H9 (cell line): ENCODE results near the gene MTFR2. TPM values are rescaled to one million over a fixed set of nuclear protein-coding genes. Genes with fewer than 3 reads are reported as not detected.

ENCODE experiments used
- DNase-seq: peaks from one replicate; pipeline ENCODE4 v3.0.0-alpha.2; 2017
- H2AFZ ChIP-seq: one replicate; pipeline ENCODE4 v1.6.1; 2013; ENCODE audit warnings: mild to moderate bottlenecking, low read length, control low read depth, moderate library complexity
- H2AK5ac ChIP-seq: 2 replicates; pipeline ENCODE4 v1.6.1; 2013; ENCODE audit warnings: low read length, control low read depth, mixed read lengths; ENCODE audit not compliant: insufficient read length
- H2BK120ac ChIP-seq: one replicate; pipeline ENCODE4 v1.6.1; 2013; ENCODE audit warnings: low read depth, mild to moderate bottlenecking, low read length, control low read depth, inconsistent platforms; ENCODE audit not compliant: poor library complexity, severe bottlenecking
- H2BK12ac ChIP-seq: 2 replicates; pipeline ENCODE4 v1.6.1; 2013; ENCODE audit warnings: low read length, control low read depth, mixed read lengths, low read depth; ENCODE audit not compliant: insufficient read length
- H2BK15ac ChIP-seq: 2 replicates; pipeline ENCODE4 v1.6.1; 2013; ENCODE audit warnings: low read depth, low read length, control low read depth
- H2BK20ac ChIP-seq: one replicate; pipeline ENCODE4 v1.6.1; 2013; ENCODE audit warnings: low read depth, mild to moderate bottlenecking, low read length, control low read depth, inconsistent platforms; ENCODE audit not compliant: poor library complexity, severe bottlenecking
- H2BK5ac ChIP-seq: 2 replicates; pipeline ENCODE4 v1.6.1; 2013; ENCODE audit warnings: low read length, control low read depth, mixed read lengths; ENCODE audit not compliant: insufficient read length
- H3K14ac ChIP-seq: 2 replicates; pipeline ENCODE4 v1.6.1; 2013; ENCODE audit warnings: low read length, control low read depth; ENCODE audit not compliant: insufficient read depth
- H3K18ac ChIP-seq: 2 replicates; pipeline ENCODE4 v1.6.1; 2013; ENCODE audit warnings: low read depth, mild to moderate bottlenecking, mixed read lengths, low read length, control low read depth; ENCODE audit not compliant: insufficient read length
- H3K23ac ChIP-seq: 2 replicates; pipeline ENCODE4 v1.6.1; 2013; ENCODE audit warnings: low read length, control low read depth, mixed read lengths, low read depth; ENCODE audit not compliant: insufficient read length
- H3K23me2 ChIP-seq: 2 replicates; pipeline ENCODE4 v1.6.1; 2013; ENCODE audit warnings: low read depth, mild to moderate bottlenecking, mixed read lengths, low read length, control low read depth; ENCODE audit not compliant: insufficient read length, poor library complexity, severe bottlenecking
- H3K27ac ChIP-seq: 2 replicates; pipeline ENCODE4 v1.5.1; 2013; ENCODE audit warnings: low read length, control low read depth, mixed read lengths, low read depth; ENCODE audit not compliant: insufficient read length
- H3K27me3 ChIP-seq: 2 replicates; pipeline ENCODE4 v1.6.1; 2013; ENCODE audit warnings: low read length, control low read depth, inconsistent platforms; ENCODE audit not compliant: insufficient read depth
- H3K4ac ChIP-seq: 2 replicates; pipeline ENCODE4 v1.6.1; 2013; ENCODE audit warnings: low read depth, mild to moderate bottlenecking, control low read depth, inconsistent platforms, low read length, moderate library complexity
- H3K4me1 ChIP-seq: 2 replicates; pipeline ENCODE4 v1.6.1; 2013; ENCODE audit warnings: low read length, control low read depth, inconsistent platforms; ENCODE audit not compliant: insufficient read depth
- H3K4me2 ChIP-seq: 2 replicates; pipeline ENCODE4 v1.6.1; 2013; ENCODE audit warnings: low read length, control low read depth, mixed read lengths; ENCODE audit not compliant: insufficient read length, insufficient read depth
- H3K56ac ChIP-seq: 2 replicates; pipeline ENCODE4 v1.6.1; 2013; ENCODE audit warnings: low read depth, mild to moderate bottlenecking, mixed read lengths, low read length, control low read depth; ENCODE audit not compliant: insufficient read length
- H3K79me1 ChIP-seq: 2 replicates; pipeline ENCODE4 v1.6.1; 2013; ENCODE audit warnings: low read depth, mild to moderate bottlenecking, moderate library complexity, low read length, control low read depth, inconsistent platforms; ENCODE audit not compliant: insufficient read depth, poor library complexity, severe bottlenecking
- H3K79me2 ChIP-seq: 2 replicates; pipeline ENCODE4 v1.6.1; 2013; ENCODE audit warnings: low read length, control low read depth, inconsistent platforms; ENCODE audit not compliant: insufficient read depth
- H3K9ac ChIP-seq: 2 replicates; pipeline ENCODE4 v1.6.1; 2013; ENCODE audit warnings: low read length, control low read depth, mixed read lengths; ENCODE audit not compliant: insufficient read length; ENCODE audit errors: extremely low read depth
- H3K9me3 ChIP-seq: one replicate; pipeline ENCODE4 v1.6.1; 2013; ENCODE audit warnings: low read depth, low read length, inconsistent platforms; ENCODE audit not compliant: control insufficient read depth
- H3T11ph ChIP-seq: one replicate; pipeline ENCODE4 v1.6.1; 2013; ENCODE audit warnings: mild to moderate bottlenecking, low read length, control low read depth, inconsistent platforms
- H4K20me1 ChIP-seq: one replicate; pipeline ENCODE4 v1.6.1; 2013; ENCODE audit not compliant: control insufficient read depth, insufficient read length, insufficient read depth
- H4K5ac ChIP-seq: 2 replicates; pipeline ENCODE4 v1.6.1; 2013; ENCODE audit warnings: low read depth, mild to moderate bottlenecking, mixed read lengths, low read length, control low read depth; ENCODE audit not compliant: insufficient read length
- H4K8ac ChIP-seq: replicated peaks from 2 replicates; pipeline ENCODE4 v1.6.1; 2013; ENCODE audit warnings: low read length, control low read depth, mixed read lengths, low read depth; ENCODE audit not compliant: insufficient read length
- H4K91ac ChIP-seq: 2 replicates; pipeline ENCODE4 v1.6.1; 2013; ENCODE audit warnings: low read depth, mild to moderate bottlenecking, moderate library complexity, mixed read lengths, low read length, control low read depth; ENCODE audit not compliant: insufficient read length
- H3K27ac Mint-ChIP-seq, 3 experiments: 2 replicates in 2 of 3; 3 replicates in 1 of 3; pipeline ENCODE4 v1.8.0; 2020 to 2021; ENCODE audit warnings: mixed read lengths in 3 of 3, mild to moderate bottlenecking in 1 of 3, moderate library complexity in 1 of 3
- H3K27me3 Mint-ChIP-seq: 2 replicates; pipeline ENCODE4 v1.8.0; 2021; ENCODE audit warnings: low read depth, mild to moderate bottlenecking, moderate library complexity, mixed read lengths
- H3K36me3 Mint-ChIP-seq, 3 experiments: 2 replicates in 2 of 3; 3 replicates in 1 of 3; pipeline ENCODE4 v1.8.0; 2020 to 2021; ENCODE audit warnings: low read depth in 3 of 3, mixed read lengths in 3 of 3; ENCODE audit not compliant: insufficient read depth in 1 of 3
- H3K4me1 Mint-ChIP-seq, 2 experiments: 2 replicates each; pipeline ENCODE4 v1.8.0; 2020; ENCODE audit warnings: mixed read lengths in 2 of 2
- H3K4me3 Mint-ChIP-seq, 2 experiments: 2 replicates in 1 of 2; 3 replicates in 1 of 2; pipeline ENCODE4 v1.8.0; 2020 to 2021; ENCODE audit warnings: mild to moderate bottlenecking in 2 of 2, mixed read lengths in 2 of 2, moderate library complexity in 1 of 2
- H3K9me3 Mint-ChIP-seq, 2 experiments: 2 replicates in 1 of 2; 3 replicates in 1 of 2; pipeline ENCODE4 v1.8.0; 2020; ENCODE audit warnings: mild to moderate bottlenecking in 2 of 2, mixed read lengths in 2 of 2, moderate library complexity in 1 of 2
- WGBS: extraction: QIAGEN DNeasy Blood & Tissue Kit; methylation state at CpG from one replicate; pipeline ENCODE4 v1.1.7; 2013; ENCODE audit warnings: missing lambda C conversion rate, low lambda C conversion rate, mixed read lengths; ENCODE audit not compliant: insufficient read length; ENCODE audit errors: extremely low coverage; 5-methylcytosine and 5-hydroxymethylcytosine counted together
- total RNA-seq: library from RNA; stranded (reverse); gene quantifications from 2 replicates; pipeline ENCODE4 v1.2.1, GENCODE V29; 2021
- TF ChIP-seq, protein P1 (sequence below): fragments of 200-600 bp; sonication (generic); conservative IDR thresholded peaks from 3 replicates; pipeline ENCODE4 v1.8.0; 2021; ENCODE audit warnings: antibody characterized with exemption, mild to moderate bottlenecking

The MTFR2 gene
- total RNA-seq, 1 experiment from 2014 or later: 11.8 TPM

- Histone ChIP-seq H4K5ac (no peak overlapping the region), H3K27ac (no peak overlapping the region), H3K79me1 (no peaks in the 10 kb centered on the region), H3K9ac (no peak overlapping the region), H3K23ac (no peak overlapping the region), H2BK120ac (no peak overlapping the region), H2AK5ac (no peak overlapping the region), H3K56ac (no peak overlapping the region), H2BK12ac (no peak overlapping the region), H3K4me1 (no peaks in the 10 kb centered on the region), H4K8ac (no peak overlapping the region), H2BK20ac (no peak overlapping the region), H3K14ac (no peak overlapping the region), H2BK15ac (no peak overlapping the region), H3K4ac (no peak overlapping the region), H4K91ac (no peak overlapping the region), H2BK5ac (no peak overlapping the region), H3T11ph (no peak overlapping the region), H4K20me1 (no peaks in the 10 kb centered on the region), H3K27me3 (no peaks in the 10 kb centered on the region), H2AFZ (no peak overlapping the region), H3K79me2 (no peaks in the 10 kb centered on the region), H3K23me2 (no peaks in the 10 kb centered on the region), H3K4me2 (no peak overlapping the region), H3K9me3 (no peaks in the 10 kb centered on the region), H3K18ac (no peak overlapping the region)
- H3K9me3 Mint-ChIP-seq: no peaks in the 10 kb centered on the region
- no CpG with 5 or more reads among the region's 1 CpG for WGBS
- no peaks in the 10 kb centered on the region for H3K4me1 Mint-ChIP-seq
- no peak for DNase-seq
- peaks cover 49 to 90% (median 82%) of the 10 kb centered on the region in 3 experiments; a peak in 6 of 7 replicates for H3K36me3 Mint-ChIP-seq
- H3K27ac Mint-ChIP-seq: peak overlapping the region in 1 of 3 experiments; percentile 68; a peak in 1 of 7 replicates
- H3K27me3 Mint-ChIP-seq: no peaks in the 10 kb centered on the region
- TF ChIP-seq, protein P1, sequence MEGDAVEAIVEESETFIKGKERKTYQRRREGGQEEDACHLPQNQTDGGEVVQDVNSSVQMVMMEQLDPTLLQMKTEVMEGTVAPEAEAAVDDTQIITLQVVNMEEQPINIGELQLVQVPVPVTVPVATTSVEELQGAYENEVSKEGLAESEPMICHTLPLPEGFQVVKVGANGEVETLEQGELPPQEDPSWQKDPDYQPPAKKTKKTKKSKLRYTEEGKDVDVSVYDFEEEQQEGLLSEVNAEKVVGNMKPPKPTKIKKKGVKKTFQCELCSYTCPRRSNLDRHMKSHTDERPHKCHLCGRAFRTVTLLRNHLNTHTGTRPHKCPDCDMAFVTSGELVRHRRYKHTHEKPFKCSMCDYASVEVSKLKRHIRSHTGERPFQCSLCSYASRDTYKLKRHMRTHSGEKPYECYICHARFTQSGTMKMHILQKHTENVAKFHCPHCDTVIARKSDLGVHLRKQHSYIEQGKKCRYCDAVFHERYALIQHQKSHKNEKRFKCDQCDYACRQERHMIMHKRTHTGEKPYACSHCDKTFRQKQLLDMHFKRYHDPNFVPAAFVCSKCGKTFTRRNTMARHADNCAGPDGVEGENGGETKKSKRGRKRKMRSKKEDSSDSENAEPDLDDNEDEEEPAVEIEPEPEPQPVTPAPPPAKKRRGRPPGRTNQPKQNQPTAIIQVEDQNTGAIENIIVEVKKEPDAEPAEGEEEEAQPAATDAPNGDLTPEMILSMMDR: no peak
- no peak overlapping the region for H3K4me3 Mint-ChIP-seq
Measured at GRCh38 chr6:136265101-136265500, 15.0 kb upstream of the MTFR2 start.
